Vagina (tissue), 2 donors: ENCODE measurements around the gene CDH15.

ENCODE experiments used
- POLR2AphosphoS5 ChIP-seq, 2 donors: sonication (generic); formaldehyde crosslinking; IDR thresholded peaks; one replicate each; pipeline ENCODE4 v1.9.0; 2017; ENCODE audit warnings: antibody characterized with exemption in 2 of 2, mild to moderate bottlenecking in 2 of 2, low read depth in 1 of 2; ENCODE audit not compliant: insufficient read depth in 1 of 2
- TF ChIP-seq, protein P1 (sequence below), 3 experiments: fragments of 450-650 bp in 2 of 3; fragments of 200-600 bp in 1 of 3; sonication (generic) in 1 of 3; IDR thresholded peaks; one replicate each; pipeline ENCODE4 v1.5.1; 2017 to 2019; ENCODE audit warnings: antibody characterized with exemption in 3 of 3, mild to moderate bottlenecking in 2 of 3, moderate library complexity in 2 of 3

DNA sequence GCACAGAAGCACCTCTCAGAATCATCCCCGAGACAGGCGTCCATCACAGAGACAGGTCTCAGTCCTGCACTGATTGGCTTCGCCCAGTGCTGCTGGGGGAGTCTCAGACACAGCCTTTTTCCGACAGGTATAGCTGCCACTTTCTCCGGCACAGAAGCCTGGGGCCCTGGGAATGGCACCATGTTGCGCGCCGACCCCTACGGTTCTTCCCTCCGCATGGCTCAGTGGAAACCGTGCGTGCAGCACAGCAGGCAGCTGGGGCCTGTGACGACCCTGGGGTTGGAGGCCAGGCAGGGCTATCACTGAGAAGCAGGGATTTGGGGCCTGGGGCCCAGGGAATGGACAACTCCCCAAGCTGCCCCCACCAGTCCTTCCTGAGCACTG lies 29.7 kb upstream of the CDH15 start:
- no peak for TF ChIP-seq POLR2AphosphoS5 (IDR thresholded peaks at IDR 0.05; ENCODE audit: insufficient read depth in 1 of 2, low read depth in 1 of 2)
- TF ChIP-seq, protein P1, sequence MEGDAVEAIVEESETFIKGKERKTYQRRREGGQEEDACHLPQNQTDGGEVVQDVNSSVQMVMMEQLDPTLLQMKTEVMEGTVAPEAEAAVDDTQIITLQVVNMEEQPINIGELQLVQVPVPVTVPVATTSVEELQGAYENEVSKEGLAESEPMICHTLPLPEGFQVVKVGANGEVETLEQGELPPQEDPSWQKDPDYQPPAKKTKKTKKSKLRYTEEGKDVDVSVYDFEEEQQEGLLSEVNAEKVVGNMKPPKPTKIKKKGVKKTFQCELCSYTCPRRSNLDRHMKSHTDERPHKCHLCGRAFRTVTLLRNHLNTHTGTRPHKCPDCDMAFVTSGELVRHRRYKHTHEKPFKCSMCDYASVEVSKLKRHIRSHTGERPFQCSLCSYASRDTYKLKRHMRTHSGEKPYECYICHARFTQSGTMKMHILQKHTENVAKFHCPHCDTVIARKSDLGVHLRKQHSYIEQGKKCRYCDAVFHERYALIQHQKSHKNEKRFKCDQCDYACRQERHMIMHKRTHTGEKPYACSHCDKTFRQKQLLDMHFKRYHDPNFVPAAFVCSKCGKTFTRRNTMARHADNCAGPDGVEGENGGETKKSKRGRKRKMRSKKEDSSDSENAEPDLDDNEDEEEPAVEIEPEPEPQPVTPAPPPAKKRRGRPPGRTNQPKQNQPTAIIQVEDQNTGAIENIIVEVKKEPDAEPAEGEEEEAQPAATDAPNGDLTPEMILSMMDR (IDR thresholded peaks at IDR 0.05), result no peak
